ENCODE results near the gene FBN1.

Gene FBN1

DNA sequence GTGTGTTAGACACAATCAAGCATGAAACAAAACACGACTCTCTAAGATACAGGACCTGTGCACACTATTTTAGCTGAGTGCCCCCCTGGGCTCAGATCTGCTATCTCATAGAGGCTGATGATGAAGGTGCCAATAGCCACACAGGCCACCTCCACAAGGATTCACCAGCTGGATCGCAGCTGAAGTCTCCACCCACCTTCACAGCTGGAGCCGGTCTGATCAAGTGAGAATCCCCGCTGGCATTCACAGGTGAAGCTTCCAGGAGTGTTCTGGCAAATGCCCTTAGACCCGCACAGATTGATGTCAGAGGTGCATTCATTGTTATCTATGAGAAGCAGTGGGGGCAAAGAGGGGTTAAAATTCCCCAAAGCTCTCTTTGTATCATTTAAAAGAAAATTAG lies 224.1 kb downstream of the FBN1 start:
- H3K4me3 ChIP-seq (replicated peaks; ENCODE audit: low read depth, low read length): no peak overlapping the region
- DNase-seq (ENCODE audit: low read depth): no peak
- TF ChIP-seq, protein P1, sequence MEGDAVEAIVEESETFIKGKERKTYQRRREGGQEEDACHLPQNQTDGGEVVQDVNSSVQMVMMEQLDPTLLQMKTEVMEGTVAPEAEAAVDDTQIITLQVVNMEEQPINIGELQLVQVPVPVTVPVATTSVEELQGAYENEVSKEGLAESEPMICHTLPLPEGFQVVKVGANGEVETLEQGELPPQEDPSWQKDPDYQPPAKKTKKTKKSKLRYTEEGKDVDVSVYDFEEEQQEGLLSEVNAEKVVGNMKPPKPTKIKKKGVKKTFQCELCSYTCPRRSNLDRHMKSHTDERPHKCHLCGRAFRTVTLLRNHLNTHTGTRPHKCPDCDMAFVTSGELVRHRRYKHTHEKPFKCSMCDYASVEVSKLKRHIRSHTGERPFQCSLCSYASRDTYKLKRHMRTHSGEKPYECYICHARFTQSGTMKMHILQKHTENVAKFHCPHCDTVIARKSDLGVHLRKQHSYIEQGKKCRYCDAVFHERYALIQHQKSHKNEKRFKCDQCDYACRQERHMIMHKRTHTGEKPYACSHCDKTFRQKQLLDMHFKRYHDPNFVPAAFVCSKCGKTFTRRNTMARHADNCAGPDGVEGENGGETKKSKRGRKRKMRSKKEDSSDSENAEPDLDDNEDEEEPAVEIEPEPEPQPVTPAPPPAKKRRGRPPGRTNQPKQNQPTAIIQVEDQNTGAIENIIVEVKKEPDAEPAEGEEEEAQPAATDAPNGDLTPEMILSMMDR (IDR thresholded peaks at IDR 0.05; ENCODE audit: low read length, missing control alignments): no peak

DNA sequence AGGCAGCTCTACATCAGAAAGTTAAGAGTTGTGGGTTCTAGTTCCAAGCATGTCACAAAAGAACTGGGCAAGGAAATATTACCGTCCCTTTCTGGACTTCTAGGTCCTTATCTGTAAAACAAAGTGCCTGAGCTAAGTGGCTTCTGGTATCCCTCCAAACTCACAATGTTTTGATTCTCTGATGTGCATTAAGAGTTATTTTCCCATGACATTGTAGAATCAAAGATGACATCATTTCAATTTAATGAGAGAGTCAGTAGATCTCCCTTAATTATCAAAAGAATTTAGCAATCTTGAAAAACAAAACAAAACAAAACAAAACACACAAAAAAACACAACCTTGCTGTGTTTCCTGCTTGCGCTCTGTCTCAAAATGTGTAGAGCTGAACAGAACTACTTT lies 225.6 kb downstream of the FBN1 start:
- no peak for DNase-seq (ENCODE audit: low read depth)
- H3K4me3 ChIP-seq (replicated peaks; ENCODE audit: low read depth, low read length): no peak overlapping the region
- TF ChIP-seq, protein P1 (IDR thresholded peaks at IDR 0.05; ENCODE audit: low read length, missing control alignments): no peak

DNA sequence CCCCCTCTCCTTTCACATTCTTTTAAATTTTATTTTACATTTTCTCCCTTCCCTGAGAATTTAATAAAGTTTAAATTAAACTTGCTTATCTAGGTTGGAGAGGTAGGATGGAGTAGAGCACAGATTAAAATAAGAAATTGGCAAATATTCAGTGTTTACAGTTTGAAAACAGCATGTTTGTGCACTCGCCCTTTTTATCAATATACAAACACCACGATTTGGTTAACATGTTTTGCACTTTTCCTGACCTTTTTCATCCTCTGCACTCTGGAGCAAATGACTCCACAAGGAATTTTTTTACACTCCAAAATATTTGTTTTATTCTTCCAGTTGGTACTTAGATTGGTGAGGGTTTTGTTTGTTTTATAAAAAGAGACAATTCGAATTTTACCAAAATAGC lies 227.2 kb downstream of the FBN1 start:
- no peak for DNase-seq (ENCODE audit: low read depth)
- H3K4me3 ChIP-seq (replicated peaks; ENCODE audit: low read depth, low read length): no peak overlapping the region
- TF ChIP-seq, protein P1 (IDR thresholded peaks at IDR 0.05; ENCODE audit: low read length, missing control alignments): no peak

DNA sequence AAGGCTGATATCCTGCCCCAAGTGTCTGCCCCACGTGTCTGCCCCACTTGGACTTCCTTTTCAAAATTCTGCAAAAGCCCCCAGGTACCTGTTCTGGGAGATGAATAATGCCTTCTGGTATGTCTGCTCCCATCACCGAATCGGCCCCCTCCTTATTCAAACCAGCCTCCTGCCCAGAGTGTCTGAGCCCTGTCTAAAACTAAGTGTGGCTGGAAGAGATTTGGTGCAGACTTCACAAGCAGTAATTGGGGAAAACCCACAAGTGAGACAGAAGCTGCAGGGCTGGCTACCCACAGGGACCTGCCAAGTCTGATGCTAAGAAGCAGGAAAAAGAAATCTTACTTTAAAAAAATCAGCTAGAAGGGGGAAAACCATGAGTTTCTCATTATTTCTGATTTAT lies 229.2 kb downstream of the FBN1 start:
- DNase-seq (ENCODE audit: low read depth): no peak

DNA sequence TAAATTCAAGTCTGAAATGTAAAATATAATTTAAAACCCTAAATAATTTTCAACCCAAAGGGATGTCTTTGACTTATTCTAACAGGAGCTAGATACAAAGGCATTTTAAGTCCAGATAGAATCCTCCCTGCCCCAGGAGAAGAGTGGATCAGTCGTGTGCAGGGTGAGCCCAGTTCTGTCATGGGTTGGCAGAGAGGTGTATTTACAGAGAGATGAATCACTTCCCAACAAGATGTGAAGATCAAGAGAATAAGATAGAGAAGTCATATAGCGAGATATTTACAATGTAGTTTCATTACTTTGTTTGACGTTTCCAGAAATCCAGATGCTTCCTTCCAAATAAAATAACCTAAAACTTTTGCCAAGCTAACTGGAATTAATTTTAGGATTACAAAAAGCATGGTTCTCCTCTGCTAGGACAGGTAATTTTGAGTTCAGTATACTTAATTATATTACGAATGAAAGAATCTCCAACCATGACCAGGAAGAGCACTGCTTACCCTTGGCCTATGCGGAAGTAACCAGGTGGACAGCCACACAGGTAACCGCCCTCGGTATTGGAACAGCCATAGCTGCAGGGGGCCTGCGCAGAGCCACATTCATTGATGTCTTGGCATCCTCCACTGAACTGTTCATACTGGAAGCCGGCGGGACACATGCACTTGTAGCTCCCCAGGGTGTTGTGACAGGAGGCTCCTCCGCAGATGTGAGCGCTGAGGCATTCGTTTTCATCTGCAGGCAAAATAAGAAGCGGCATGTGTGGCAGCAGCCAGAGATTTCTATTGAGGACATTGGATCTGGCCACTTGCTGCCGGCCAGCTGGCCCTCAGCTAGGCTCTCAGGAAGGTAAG lies 230.2 kb downstream of the FBN1 start:
- no peak overlapping the region for H3K4me3 ChIP-seq (replicated peaks; ENCODE audit: low read depth, low read length)
- DNase-seq (ENCODE audit: low read depth): peak; percentile 31
- TF ChIP-seq, protein P1 (IDR thresholded peaks at IDR 0.05; ENCODE audit: low read length, missing control alignments): no peak

More for the DNA sequence above, 229.2 kb downstream of the FBN1 start:
- H3K4me3 ChIP-seq (replicated peaks; ENCODE audit: low read depth, low read length): no peak overlapping the region
- TF ChIP-seq, protein P1 (IDR thresholded peaks at IDR 0.05; ENCODE audit: low read length, missing control alignments): no peak

DNA sequence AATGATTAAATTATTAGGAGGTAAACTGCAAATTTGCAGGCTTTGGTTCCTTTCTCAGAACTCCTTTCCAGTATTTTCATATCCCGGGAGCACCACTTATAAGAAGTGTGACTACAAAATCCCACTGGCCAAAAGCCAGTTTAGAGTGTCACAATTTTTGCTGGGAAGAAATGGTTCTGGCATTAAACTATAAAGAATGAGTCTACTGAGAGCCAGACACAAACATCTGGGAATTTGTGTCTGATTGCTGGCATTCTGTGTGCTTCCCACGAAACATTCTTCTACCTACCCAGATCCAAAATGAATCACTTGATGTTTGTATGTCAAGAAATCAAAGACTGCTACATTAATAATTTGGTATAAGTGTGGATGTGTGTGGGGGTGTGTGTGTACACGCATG lies 231.5 kb downstream of the FBN1 start:
- TF ChIP-seq, protein P1 (IDR thresholded peaks at IDR 0.05; ENCODE audit: low read length, missing control alignments): no peak
- H3K4me3 ChIP-seq (replicated peaks; ENCODE audit: low read depth, low read length): no peak overlapping the region

DNA sequence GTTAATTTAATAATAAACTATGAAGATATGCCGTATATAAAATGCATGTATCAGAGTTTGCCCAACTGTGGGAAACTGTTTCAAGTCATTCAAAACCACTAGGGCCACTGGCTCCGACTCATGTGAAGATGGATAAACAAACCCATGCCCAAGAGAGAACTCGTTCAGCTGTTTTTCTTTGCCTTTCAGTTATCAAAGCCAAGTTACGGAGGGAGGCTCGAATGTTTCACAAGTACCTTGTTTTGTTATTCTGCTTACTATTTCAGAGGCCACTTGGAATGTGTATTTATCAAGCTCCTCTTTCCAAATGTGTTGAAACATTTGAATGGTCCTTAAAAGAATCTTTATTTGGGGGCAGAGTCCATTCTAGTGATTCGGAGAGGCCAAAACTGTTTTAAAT lies 232.2 kb downstream of the FBN1 start:
- no peak overlapping the region for H3K4me3 ChIP-seq (replicated peaks; ENCODE audit: low read depth, low read length)
- peak; percentile 83 for DNase-seq (ENCODE audit: low read depth)
- TF ChIP-seq, protein P1 (IDR thresholded peaks at IDR 0.05; ENCODE audit: low read length, missing control alignments): no peak

More for the DNA sequence above, 231.5 kb downstream of the FBN1 start:
- peak; percentile 89 for DNase-seq (ENCODE audit: low read depth)

Measured in fibroblast of pulmonary artery (primary cell).